CD4-positive, alpha-beta T cell treated with Interleukin-6 for 4 hours (primary cell): ENCODE data around the gene SMIM41.

Experiments used
- DNase-seq: peaks from one replicate; pipeline ENCODE4 v3.0.0-alpha.2; 2020; ENCODE audit warnings: mixed read lengths

The SMIM41 gene

DNA sequence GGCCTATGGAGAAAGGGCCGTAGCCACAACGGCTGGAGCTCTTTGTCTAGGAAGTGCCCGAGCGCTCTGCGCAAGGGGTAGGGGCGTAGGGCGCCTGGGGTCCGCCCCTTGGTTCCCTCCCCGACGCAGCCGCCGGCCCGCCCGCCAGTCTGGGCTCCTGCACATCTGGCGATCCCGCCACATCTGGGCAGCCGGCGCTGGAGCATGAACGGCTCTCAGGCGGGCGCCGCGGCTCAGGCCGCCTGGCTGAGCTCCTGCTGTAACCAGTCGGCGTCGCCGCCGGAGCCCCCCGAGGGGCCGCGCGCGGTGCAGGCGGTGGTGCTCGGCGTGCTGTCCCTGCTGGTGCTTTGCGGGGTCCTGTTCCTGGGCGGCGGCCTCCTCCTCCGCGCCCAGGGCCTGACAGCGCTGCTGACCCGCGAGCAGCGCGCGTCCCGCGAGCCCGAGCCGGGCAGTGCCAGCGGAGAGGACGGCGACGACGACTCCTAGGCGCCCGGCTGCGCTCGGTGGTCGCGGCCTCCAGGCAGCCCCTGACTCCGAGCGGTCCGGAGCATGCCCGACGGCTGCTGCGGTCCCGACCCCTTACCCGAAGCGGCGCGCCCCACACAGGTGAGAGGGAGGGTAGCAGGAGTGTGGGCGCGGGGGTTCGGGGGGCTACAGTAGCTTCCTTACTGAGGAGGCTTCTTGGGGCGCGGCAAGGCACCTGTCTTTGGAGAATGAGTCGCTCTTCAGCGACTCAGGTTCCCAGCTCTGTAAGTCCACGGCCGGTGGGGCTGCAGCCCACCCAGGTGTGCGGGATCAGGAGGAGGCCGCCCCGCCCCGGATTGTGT lies at the start of gene SMIM41:
Gene SMIM41, plus strand, starts transcription at position 129 of the 827 bp plus-strand sequence. Its CDS starts 76 bp downstream, at position 205.
- DNase-seq, result no peak

DNA sequence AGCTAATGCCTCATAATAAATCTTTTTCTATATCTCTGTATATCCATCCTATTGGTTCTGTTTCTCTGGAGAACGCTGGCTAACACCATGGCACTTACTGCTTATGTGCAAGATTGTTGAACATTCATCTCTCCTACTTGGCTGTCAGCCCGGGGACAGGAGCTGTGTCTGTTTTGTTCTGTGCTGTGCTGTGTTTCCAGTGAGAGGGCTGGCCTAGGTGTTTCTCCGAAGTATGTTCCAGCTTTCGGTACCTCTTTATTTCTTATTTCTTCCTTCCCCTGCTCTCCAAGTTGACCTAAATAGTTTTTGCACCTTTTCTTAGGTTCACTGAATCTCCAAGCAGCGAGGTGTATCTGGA lies 47.1 kb upstream of the SMIM41 start:
- DNase-seq, result no peak

GRCh38 chr12:52032804-52033445 lies 46.6 kb upstream of the SMIM41 start:
- peak; percentile 87 for DNase-seq

- no peak for DNase-seq
Measured at GRCh38 chr12:52033446-52034140, 45.9 kb upstream of the SMIM41 start.

DNA sequence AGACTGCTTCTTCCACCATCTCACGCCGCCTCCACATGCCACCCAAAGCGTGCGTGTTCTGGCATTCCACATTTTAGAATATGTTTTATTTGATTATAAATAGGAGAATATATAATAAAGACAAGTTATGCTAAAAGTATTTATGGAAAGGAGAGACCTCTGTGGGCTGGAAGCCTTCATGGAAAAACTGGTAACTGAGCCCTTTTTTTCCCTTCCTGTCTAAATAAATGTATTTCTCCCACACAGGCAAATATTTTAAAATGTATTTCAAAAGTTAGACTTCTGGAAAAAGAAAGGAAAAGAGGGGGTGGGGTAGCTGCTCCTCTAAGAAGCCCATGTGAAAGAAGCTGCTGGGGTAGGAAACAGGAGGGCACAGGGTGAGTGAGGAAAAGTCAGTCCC lies 44.3 kb upstream of the SMIM41 start:
- DNase-seq, result no peak

DNA sequence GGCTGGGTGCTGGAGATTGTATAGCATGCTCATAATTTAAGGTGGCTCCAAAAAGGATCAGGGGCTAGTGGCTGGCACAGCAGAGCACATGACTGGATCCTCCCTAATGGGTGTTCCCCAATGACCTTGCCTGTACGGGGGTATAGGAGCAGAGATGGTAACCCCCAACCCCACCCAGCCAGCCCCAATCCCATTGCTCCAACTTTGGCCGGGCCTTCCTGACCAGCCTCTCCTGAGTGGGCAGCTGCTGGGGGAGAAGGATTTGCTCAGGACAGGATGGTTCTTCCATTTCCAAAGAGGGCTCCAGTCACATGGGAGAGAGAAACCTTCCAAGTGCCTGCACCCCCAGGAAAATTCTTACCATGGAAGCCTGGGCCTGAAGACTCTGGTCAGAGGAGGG lies 43.6 kb upstream of the SMIM41 start:
- no peak for DNase-seq

GRCh38 chr12:52036587-52037171 lies 42.8 kb upstream of the SMIM41 start:
- DNase-seq, result peak; percentile 80

GRCh38 chr12:52037248-52037861 lies 42.1 kb upstream of the SMIM41 start:
- DNase-seq, result no peak

DNA sequence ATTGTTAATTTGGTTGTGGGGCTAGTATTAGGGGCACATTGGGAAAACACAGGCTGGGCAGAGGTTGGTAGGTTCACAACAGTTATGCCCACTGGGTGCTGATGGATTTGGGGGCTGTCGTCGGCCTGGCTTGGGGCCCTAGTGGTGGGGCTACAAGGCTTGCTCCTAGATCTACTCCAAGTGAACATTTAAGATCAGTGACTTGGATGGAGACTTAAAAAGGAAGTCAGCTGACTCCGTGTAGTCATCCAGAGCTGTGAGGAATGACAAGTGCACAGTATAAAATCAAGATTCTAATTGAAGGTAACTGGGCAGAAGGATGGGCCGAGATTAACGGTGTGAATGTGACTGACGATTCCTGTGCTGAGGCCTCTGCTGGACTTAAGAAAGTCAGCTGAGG lies 41.1 kb upstream of the SMIM41 start:
- no peak for DNase-seq

DNA sequence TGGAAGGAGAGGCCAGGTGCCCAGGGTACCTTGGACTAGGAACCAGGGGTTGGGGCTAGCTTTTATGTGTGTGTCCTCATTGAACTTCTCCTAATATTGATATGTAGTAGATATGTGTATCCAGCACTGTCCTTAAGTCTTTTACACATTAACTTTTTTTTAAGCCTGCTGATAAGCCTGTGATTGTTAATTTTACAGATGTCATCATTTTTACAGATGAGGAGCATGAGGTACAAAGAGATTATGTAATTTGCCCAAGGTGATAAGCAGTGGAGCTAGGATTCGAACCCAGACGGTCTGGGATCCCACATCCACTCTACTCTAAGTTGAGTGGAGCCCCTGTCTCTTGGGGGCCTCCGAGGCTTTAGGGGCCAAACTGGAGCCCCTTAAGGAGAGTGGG lies 38.5 kb upstream of the SMIM41 start:
- no peak for DNase-seq

- DNase-seq, result peak; percentile 47
Measured at GRCh38 chr12:52041695-52042123, 37.8 kb upstream of the SMIM41 start.

GRCh38 chr12:52042706-52043385 lies 36.7 kb upstream of the SMIM41 start:
- DNase-seq, result no peak

DNA sequence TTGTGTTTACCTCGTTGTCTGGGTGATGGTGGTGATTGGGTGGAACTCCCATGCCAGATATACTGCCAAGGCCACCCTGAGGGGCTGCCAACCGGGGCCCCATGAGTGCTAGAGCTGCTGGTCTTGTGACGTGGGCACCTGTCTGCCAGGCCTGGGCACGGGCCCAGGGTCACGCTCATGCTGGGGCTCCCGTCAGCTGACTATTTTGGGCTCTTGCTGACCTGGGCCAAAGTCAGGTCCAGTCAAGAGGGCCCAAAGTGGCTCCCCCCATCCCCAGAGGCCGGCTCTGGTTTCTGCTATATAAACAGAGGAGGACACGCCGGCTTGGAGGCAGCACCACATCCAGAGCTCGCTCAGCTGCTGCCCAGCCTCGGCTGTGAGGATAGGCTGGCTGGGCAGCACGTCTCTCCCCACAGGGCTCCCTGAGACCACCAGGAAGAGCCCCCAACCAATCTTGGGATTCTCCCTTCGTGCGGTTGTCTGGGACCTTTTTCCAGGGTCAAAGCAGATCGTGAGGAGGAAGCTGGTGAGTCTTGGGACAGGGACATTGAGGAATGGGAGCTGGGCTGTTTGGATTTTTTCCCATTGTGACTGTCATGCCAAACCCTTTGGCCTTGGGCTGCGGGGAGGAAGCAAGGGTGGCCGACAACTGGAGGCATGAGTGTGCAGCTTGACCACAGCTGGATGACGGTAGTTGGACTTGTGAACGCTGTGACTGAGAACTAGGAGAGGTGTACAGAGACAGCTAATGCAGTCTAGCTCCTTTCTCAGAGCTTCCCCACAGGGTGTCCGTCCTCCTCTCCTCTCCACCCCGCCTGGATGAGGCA lies 35.9 kb upstream of the SMIM41 start:
- DNase-seq, result no peak

- no peak for DNase-seq
Measured at GRCh38 chr12:52044292-52044983, 35.1 kb upstream of the SMIM41 start.

DNA sequence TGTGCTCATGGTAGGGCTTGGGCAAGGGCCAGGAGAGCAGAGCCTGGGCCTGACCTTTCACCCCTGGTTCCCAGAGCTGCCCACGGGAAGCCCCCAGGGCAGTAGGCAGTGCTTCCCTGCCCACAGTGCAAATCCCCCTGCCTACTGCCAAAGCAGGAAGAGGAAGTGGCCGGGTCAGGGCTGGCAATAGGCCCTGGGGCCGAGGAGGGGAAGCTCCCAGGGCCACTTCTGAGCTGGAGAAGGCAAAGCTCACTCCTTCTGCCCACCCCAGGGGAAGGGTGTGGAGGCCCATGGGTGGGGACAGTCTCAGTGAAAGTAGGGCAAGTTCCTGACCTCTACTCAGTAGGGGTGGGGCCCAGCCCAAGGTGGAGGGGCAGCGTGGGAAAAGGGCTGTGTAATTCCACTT lies 33.7 kb upstream of the SMIM41 start:
- no peak for DNase-seq

- DNase-seq, result no peak
Measured at GRCh38 chr12:52046859-52047258, 32.6 kb upstream of the SMIM41 start.

DNA sequence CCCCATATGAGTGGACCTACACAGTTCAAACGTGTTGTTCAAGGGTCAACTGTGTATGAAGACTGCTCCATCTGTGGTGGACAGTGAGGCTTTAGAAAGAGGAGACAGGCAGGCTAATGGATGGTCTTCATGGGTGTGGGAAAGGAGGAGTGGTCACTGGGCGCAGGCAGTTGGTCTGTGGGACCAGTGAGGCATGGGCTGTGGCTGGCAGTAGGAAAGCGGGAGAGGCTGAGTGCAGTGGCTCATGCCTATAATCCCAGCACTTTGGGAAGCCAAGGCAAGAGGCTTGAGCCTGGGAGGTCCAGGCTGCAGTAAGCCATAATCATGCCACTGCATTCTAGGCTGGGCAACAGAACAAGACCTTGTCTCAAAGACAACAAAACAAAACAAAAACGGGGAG lies 30.2 kb upstream of the SMIM41 start:
- DNase-seq, result no peak

DNA sequence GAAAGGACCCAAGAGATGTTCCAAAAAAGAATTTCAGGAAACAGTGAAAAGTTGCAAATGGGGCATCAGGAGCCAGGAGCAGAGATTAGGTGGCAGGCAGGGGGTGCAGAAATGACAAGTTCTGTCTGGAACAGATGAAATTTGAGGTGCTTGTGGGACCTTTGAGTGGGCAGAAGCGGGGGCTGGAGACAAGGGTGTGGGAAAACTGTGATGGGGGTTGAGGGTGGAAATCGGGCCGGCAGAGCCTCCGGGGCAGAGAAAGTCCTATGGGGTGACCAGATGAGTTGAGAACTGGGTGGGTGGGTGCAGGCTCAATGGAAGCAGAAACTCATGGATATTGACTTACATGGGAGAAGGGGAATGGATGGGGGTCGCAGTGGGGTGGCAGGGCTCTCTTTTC lies 29.8 kb upstream of the SMIM41 start:
- no peak for DNase-seq

GRCh38 chr12:52050116-52050757 lies 29.3 kb upstream of the SMIM41 start:
- DNase-seq, result no peak
